ENCODE data around the gene NDUFAF3. TPM values are rescaled to one million over a fixed set of nuclear protein-coding genes. Genes with fewer than 3 reads are reported as not detected.
A peak's percentile ranks its signal among the peaks of the same experiment; 100 is the strongest.

Gene NDUFAF3
- polyA plus RNA-seq, 1 experiment: 89.5 TPM

GRCh38 chr3:49026536-49026935 lies 4.6 kb downstream of the NDUFAF3 start:
- TF ChIP-seq CTCF (IDR thresholded peaks at IDR 0.05; ENCODE audit: insufficient read depth, low read depth, low read length): no peak
- H3K36me3 ChIP-seq (ENCODE audit: control insufficient read depth, insufficient read depth, low read length): peaks cover 38% of the 10 kb centered on the region
- POLR2A ChIA-PET: interaction anchor here (0.5 kb wide), 1 partner anchor 466 kb away, joined by 9 read pairs; no protein-coding TSS in a partner anchor
- no peak overlapping the region for H3K4me3 ChIP-seq (ENCODE audit: low read depth, low read length)
- no peaks in the 10 kb centered on the region for H3K27me3 ChIP-seq (ENCODE audit: control insufficient read depth, insufficient read depth, low read length)
- DNase-seq (ENCODE audit: low read depth): no peak
- CTCF ChIA-PET: no interaction called here

- Histone ChIP-seq H3K4me3 (ENCODE audit: low read depth, low read length) (no peak overlapping the region), H3K27me3 (ENCODE audit: control insufficient read depth, insufficient read depth, low read length) (no peaks in the 10 kb centered on the region), H3K36me3 (ENCODE audit: control insufficient read depth, insufficient read depth, low read length) (peaks cover 43% of the 10 kb centered on the region)
- DNase-seq (ENCODE audit: low read depth): no peak
- ChIA-PET CTCF (no interaction called here), POLR2A (no interaction called here)
- TF ChIP-seq CTCF (IDR thresholded peaks at IDR 0.05; ENCODE audit: insufficient read depth, low read depth, low read length): no peak
Measured at GRCh38 chr3:49027634-49028033, 5.7 kb downstream of the NDUFAF3 start.

- H3K27me3 ChIP-seq (ENCODE audit: control insufficient read depth, insufficient read depth, low read length): no peaks in the 10 kb centered on the region
- H3K36me3 ChIP-seq (ENCODE audit: control insufficient read depth, insufficient read depth, low read length): peaks cover 45% of the 10 kb centered on the region
- TF ChIP-seq CTCF (IDR thresholded peaks at IDR 0.05; ENCODE audit: insufficient read depth, low read depth, low read length): no peak
- H3K4me3 ChIP-seq (ENCODE audit: low read depth, low read length): peak overlapping the region; percentile 75
- DNase-seq (ENCODE audit: low read depth): no peak
- ChIA-PET POLR2A (interaction anchor here (0.6 kb wide), 1 partner anchor 903 kb away, joined by 4 read pairs; no protein-coding TSS in a partner anchor), CTCF (no interaction called here)
Measured at GRCh38 chr3:49028298-49028672, 6.4 kb downstream of the NDUFAF3 start.

GRCh38 chr3:49028673-49029562 lies 7.0 kb downstream of the NDUFAF3 start, which contains the start of gene IMPDH2:
TSS of gene IMPDH2 (minus strand) at chr3:49029398. CDS start at chr3:49029350, 48 bp downstream.
- DNase-seq (ENCODE audit: low read depth): peak; percentile 75
- peaks cover 44% of the 10 kb centered on the region for H3K36me3 ChIP-seq (ENCODE audit: control insufficient read depth, insufficient read depth, low read length)
- H3K27me3 ChIP-seq (ENCODE audit: control insufficient read depth, insufficient read depth, low read length): no peaks in the 10 kb centered on the region
- ChIA-PET CTCF (interaction anchor here (1.0 to 1.2 kb wide), 2 partner anchors 40 to 41 kb away, joined by 3 to 6 read pairs; partner anchors contain the start of gene P4HTM), POLR2A (interaction anchor here (0.6 to 1.3 kb wide), 5 partner anchors 8 to 902 kb away, joined by 3 to 6 read pairs (median 4); partner anchors contain the start of gene WDR6)
- 0 out of 2 replicates have a peak, but pooled peaks have one; percentile 12 for TF ChIP-seq CTCF (IDR thresholded peaks at IDR 0.05; ENCODE audit: insufficient read depth, low read depth, low read length)
- peak within 1 kb of the TSS; percentile 75 for H3K4me3 ChIP-seq (ENCODE audit: low read depth, low read length)

GRCh38 chr3:49029563-49029884 lies 7.6 kb downstream of the NDUFAF3 start:
- H3K36me3 ChIP-seq (ENCODE audit: control insufficient read depth, insufficient read depth, low read length): peaks cover 41% of the 10 kb centered on the region

More at GRCh38 chr3:49029563-49029884, 7.6 kb downstream of the NDUFAF3 start:
- no peak overlapping the region for H3K4me3 ChIP-seq (ENCODE audit: low read depth, low read length)
- no peaks in the 10 kb centered on the region for H3K27me3 ChIP-seq (ENCODE audit: control insufficient read depth, insufficient read depth, low read length)
- no peak for DNase-seq (ENCODE audit: low read depth)
- no peak for TF ChIP-seq CTCF (IDR thresholded peaks at IDR 0.05; ENCODE audit: insufficient read depth, low read depth, low read length)
- POLR2A ChIA-PET: interaction anchor here (0.7 to 1.3 kb wide), 4 partner anchors 8 to 40 kb away, joined by 3 to 6 read pairs (median 4); partner anchors contain the start of gene WDR6
- CTCF ChIA-PET: interaction anchor here (1.0 to 1.2 kb wide), 2 partner anchors 40 to 42 kb away, joined by 3 to 6 read pairs; partner anchors contain the start of gene P4HTM

Measured in BJ (cell line).